H1 (cell line): ENCODE data around the gene GRIPAP1. TPM values are rescaled to one million over a fixed set of nuclear protein-coding genes. Genes with fewer than 3 reads are reported as not detected.

Experiments used
- BRCA1 ChIP-seq: IDR thresholded peaks from 2 replicates; pipeline ENCODE4 v1.6.1; 2012; ENCODE audit warnings: low read depth, low read length, improper control_type of control experiment
- JUND ChIP-seq: IDR thresholded peaks from 2 replicates; pipeline ENCODE4 v1.6.1; 2011; ENCODE audit warnings: mild to moderate bottlenecking, improper control_type of control experiment, low read length
- SP4 ChIP-seq: IDR thresholded peaks from 2 replicates; pipeline ENCODE4 v1.6.1; 2012; ENCODE audit warnings: low read length, inconsistent platforms
- polyA plus RNA-seq, 7 experiments: library from polyadenylated mRNA; depleted of rRNA in 3 of 7; stranded (reverse) in 5 of 7; unstranded in 2 of 7; fragments of >200 nt in 5 of 7; fragments of 200-250 nt in 2 of 7; gene quantifications; 1 replicate in 5 of 7; 2 replicates in 1 of 7; 4 replicates in 1 of 7; pipeline versions ENCODE4 v1.2.1 to v1.2.3, GENCODE V29; 2011 to 2013; ENCODE audit warnings: missing spikeins in 2 of 7, mixed read lengths in 2 of 7
- total RNA-seq: library from RNA; stranded (reverse); fragmentation: NEBNext Ultra II Directional; extraction: Animal tissue kit (Norgen Biotek cat#: 25700); gene quantifications from 2 replicates; pipeline ENCODE4 v1.2.1, GENCODE V29; 2021
- TF ChIP-seq, protein P1 (sequence below): IDR thresholded peaks from 2 replicates; pipeline ENCODE4 v1.6.1; 2012; ENCODE audit warnings: low read length, inconsistent platforms

The GRIPAP1 gene
- total and polyA plus RNA-seq, 2 of the 8 experiments (the other 6 are each of a cell fraction or from before 2014, with no cell fraction given): 21.6 to 55.9 TPM

DNA sequence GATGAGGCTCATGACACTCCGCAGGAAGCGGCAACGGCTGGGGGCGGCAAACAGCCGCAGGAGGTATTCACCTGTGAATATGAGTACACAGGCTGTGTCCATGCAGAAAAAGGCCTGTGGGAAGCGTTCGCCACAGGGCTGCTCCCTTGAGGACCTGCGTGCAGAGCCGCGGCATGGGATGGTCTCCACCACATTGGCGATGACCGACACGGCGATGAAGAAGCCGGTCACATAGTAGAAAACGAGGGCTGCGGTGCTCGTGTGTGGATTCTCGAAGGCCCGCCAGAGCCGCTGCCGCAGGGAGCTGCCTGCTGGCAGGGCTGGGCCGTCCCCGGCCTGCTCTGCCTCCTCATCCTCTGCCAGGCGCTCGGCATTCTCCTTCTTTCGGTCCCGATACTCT lies 32.6 kb downstream of the GRIPAP1 start (continued):
- TF ChIP-seq SP4 (no peak), BRCA1 (no peak), JUND (no peak)
- TF ChIP-seq, protein P1, sequence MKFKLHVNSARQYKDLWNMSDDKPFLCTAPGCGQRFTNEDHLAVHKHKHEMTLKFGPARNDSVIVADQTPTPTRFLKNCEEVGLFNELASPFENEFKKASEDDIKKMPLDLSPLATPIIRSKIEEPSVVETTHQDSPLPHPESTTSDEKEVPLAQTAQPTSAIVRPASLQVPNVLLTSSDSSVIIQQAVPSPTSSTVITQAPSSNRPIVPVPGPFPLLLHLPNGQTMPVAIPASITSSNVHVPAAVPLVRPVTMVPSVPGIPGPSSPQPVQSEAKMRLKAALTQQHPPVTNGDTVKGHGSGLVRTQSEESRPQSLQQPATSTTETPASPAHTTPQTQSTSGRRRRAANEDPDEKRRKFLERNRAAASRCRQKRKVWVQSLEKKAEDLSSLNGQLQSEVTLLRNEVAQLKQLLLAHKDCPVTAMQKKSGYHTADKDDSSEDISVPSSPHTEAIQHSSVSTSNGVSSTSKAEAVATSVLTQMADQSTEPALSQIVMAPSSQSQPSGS: no peak
